Hippocampal formation (tissue), 2 donors: ENCODE measurements around the gene DHRSX.
"Not testable (repeated sequence)": the region's sequence is repeated elsewhere in the genome, so short reads cannot be mapped to it uniquely, and the experiment has no call there.

Experiments used
- DNase-seq, 2 donors: peaks; one replicate each; lab custom pipeline; 2025; lab: John Stamatoyannopoulos, UW

Gene DHRSX

GRCh38 chrX:2351321-2351720 lies 149.5 kb downstream of the DHRSX start:
- DNase-seq = no peak

DNA sequence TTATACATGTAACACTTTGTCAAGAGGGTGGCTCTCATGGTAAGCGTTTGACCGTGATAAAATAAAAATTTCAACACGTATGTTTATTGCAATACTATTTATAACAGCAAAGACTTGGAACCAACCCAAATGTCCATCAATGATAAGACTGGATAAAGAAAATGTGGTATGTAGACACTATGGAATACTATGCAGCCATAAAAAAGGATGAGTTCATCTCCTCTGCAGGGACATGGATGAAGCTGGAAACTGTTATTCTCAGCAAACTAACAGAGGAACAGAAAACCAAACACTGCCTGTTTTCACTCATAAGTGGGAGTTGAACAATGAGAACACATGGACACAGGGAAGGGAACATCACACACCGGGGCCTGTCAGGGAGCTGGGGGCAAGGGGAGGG lies 150.1 kb downstream of the DHRSX start:
- DNase-seq = not testable (repeated sequence)

DNA sequence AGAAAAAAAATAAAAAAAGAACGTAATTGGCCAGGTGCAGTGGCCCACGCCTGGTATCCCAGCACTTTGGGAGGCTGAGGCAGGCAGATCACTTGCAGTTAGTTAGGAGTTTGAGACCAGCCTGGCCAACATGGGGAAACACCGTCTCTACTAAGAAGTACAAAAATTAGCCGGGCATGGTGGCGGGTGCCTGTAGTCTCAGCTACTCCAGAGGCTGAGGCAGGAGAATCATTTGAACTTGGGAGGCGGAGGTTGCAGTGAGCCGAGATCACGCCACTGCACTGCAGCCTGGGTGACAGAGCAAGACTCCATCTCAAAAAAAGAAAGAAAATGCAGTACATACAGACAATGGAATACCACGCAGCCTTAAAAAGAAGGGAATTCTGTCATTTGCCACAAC lies 150.7 kb downstream of the DHRSX start:
- DNase-seq = not testable (repeated sequence)

DNA sequence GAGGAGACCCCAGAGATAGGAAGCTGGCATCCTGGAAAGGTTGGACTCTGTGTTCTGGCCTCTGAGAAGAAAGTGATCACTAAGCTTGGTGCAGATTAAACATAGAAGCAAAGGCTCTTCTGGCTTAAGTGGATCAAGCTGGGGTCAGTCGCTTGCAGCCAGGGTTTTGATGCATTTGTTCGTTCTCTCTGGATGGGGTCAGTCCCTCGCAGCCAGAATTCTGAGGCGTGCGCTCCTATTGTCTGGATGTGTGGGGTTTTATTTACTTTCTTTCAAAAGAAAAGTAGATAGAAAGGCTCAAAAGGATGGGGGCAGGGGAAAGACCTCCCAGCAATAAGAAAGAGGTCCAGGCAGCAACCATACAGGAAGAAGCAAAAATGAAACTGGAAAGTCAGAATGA lies 152.6 kb downstream of the DHRSX start:
- DNase-seq = no peak

DNA sequence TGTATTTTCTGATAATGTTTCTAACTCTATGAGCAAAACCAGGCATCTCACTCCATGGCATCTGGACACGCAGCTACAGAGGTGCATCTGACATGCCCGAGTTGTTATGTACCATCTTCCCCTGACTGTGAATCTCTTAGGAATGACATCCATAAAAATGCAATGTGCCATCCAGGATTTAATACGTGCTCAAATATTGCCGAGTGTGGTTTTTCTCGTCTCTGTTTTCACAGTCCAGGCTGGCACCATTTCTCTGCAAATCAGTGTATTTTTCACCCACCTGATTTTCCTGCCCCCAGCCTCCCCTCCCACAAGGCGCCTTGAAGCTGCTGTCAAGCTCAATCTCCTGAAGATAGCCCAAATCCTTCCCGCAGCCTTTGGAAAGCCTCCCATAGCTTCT lies 154.6 kb downstream of the DHRSX start:
- no peak for DNase-seq

GRCh38 chrX:2345562-2345961 lies 155.2 kb downstream of the DHRSX start:
- no peak for DNase-seq

DNA sequence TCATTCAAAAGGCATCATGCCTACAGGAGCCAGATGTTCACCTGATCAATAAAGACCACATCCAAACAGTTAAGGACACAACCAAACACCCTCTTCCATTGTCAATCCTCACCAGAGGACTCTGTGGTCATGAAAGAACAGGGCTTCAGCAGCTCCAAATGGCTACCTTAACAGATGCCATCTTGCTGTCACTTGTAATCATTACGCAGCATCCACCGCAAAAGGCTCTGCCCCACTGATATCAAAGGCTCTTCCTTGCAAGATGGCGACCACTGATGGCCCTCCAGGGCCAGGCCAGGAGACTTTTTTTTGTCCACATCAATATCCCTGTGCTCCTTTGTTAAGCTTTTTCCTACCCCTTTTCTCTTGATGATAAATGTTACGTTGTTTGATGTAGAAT lies 157.4 kb downstream of the DHRSX start:
- DNase-seq = no peak

DNA sequence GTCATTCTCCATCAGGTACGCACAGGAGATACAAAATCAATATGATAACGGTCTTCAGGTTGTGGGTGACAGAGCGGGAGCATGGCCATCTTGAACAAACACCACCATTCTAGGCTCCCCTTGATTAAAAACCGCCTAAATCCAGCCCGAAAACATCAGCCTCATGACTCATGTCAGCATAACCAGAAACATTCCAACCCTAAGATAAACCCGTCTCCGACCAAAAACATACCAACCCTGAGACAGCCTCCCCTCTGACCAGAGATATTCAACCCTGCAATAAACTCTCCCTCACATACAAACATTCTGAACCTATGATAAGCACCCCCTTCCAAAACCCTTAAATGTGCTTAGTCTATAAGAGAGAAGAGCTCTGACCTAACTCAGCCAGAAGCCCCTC lies 157.9 kb downstream of the DHRSX start:
- no peak for DNase-seq

- no peak for DNase-seq
Measured at GRCh38 chrX:2342281-2342688, 158.5 kb downstream of the DHRSX start.

DNA sequence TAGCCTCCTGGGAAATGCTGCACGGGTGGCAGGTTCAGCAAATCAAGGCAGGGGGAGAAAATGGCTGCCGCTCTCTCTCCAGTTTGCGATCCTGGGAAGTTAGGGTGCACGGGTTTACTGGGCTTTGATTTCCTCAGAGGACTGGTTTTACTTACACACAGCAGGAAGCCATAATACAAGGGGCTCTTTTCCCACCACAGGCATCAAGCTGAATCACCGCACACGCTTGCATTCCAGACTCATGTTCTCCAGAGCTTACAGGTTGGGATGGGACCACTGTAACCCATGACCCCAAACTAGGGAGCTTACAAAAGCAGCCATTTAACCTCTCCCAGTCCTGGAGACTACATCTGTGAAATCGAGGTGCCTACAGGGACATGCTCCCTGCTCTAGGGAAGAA lies 159.8 kb downstream of the DHRSX start:
- DNase-seq = no peak

DNA sequence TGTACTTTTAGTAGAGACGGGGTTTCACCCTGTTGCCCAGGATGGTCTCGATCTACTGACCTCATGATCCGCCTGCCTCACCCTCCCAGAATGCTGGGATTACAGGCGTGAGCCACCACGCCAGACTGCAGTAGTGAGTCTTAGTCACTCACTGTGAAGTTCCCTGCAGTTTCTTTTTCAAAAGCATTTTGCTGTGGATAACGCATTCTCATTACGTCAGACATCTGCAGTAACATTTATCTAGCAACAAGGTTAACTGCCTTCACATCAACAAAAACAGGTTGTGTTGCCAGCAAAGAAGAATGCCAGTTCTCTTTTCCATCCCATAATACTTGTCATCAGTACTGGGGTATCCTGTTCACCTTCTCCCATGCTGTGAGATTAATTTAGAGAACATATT lies 164.6 kb downstream of the DHRSX start:
- no peak for DNase-seq

DNA sequence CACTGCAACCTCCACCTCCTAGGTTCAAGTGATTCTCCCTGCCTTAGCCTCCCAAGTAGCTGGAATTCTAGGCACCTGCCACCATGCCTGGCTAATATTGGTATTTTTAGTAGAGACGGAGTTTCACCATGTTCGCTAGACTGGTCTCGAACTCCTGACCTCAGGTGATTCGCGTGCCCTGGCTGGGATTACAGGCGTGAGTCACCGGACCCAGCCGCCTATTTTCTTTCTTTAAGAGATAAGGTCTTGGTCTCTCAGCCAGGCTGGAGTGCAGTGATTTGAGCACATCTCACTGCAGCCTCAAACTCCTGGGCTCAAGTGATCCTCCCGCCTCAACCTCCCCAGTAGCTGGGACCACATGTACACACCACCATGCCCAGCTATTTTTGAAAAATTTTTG lies 166.5 kb downstream of the DHRSX start:
- DNase-seq = no peak

DNA sequence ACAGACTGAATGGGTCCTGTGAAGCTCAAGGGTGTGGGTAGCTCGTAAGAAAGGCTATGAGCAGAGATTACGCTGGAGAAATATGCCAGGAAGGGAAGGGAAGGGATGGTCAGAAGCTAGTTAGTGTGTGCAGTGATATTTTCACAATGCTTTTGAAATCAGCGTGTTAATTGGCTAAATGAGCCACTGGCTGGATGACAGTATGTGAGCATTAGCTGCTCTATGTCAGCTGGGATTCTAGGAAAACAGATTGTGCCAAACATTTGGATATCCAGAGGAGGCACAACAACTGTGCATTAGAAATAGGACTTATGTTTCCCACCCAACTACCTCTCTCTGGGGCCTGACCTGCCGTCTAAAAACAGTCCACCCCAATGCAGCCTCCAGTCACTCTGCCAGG lies 168.5 kb downstream of the DHRSX start:
- no peak for DNase-seq

GRCh38 chrX:2330910-2331309 lies 169.9 kb downstream of the DHRSX start:
- no peak for DNase-seq

- DNase-seq = no peak
Measured at GRCh38 chrX:2330487-2330886, 170.3 kb downstream of the DHRSX start.

- no peak for DNase-seq
Measured at GRCh38 chrX:2327423-2327822, 173.4 kb downstream of the DHRSX start.

- DNase-seq = no peak
Measured at GRCh38 chrX:2325076-2325784, 175.5 kb downstream of the DHRSX start.

DNA sequence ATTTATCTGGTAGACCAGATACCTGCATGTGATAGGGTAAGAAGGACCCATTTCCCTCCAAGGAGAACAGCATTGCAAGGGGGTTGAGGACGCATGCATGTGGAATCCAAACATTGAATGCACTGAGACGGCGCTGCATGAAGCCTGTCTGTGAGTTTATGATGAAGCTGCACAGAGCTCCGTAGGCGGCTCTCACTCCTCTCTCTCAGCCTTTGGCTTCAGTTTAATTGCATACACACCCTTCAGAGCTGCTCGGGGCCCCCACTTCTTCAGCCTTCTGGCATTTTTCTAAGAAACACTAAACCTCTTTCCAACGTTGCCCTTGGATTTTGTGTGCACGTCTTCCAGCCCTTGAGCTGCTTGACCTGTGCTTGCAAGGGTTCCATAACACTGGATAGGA lies 176.6 kb downstream of the DHRSX start:
- DNase-seq = no peak

DNA sequence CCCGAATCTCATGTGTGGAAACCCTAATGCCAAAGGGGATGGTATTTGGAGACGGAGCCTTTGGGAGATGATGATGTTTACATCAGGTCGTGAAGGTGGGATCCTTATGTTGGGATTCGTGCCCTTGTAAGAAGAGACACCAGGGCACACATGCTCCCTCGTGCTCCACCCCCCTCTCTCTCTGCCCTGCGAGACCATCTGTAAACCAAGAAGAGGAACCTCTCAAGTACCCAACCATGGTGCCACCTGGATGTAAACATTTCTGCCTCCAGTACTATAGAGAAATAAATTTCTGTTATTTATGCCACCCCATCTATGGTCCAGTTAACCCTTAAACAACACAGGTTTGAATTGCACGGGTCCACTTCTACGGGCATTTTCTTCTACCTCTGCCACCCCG lies 179.4 kb downstream of the DHRSX start:
- no peak for DNase-seq

GRCh38 chrX:2320580-2321327 lies 180.0 kb downstream of the DHRSX start:
- no peak for DNase-seq

- DNase-seq = no peak
Measured at GRCh38 chrX:2320089-2320488, 180.7 kb downstream of the DHRSX start.

DNA sequence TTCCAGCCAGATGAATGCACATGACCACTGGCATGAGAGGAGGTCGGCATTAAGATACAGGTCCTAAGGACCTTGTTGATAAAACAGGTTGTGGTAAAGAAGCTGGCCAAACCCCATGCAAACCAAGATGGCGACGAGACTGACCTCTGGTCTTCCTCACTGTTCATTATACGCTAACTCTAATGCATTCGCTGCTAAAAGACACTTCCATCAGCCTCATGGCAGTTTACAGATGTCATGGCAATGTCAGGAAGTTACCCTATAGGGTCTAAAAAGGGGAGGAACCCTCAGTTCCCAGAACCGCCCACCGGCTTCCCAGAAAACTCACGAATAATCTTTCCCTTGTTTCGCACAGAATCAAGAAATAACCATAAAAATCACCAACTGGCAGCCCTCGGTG lies 182.4 kb downstream of the DHRSX start:
- no peak for DNase-seq

DNA sequence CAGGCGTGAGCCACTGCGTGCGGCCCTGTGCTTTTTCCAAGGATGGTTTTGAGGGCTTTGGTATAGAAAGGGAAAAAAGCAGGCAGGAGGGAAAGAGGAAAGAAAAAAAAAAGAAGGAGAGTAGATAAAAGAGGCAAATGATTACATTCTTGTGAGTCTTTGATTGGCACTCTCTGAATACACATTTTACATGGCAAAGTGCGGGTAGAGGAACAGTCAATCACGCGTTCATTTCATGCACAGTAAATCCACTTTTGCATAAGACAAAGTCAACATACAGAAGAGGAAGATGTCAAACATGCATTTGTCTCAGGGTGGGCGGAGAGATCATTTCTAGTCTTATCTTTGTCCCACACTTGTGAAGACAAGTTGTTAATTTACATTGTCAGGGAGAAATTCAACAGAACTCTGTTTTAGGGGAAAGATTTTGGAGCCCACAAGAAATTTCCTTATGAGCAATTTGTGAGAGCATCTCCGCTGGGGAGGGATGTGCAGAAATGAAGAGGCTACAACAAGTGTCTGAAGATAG lies 183.2 kb downstream of the DHRSX start:
- no peak for DNase-seq
